Left ventricle myocardium superior (tissue), 1 donor: Measurements from ENCODE around the gene PARD3B. TPM values are rescaled to one million over a fixed set of nuclear protein-coding genes. Genes with fewer than 3 reads are reported as not detected.
A peak's percentile ranks its signal among the peaks of the same experiment; 100 is the strongest.

Experiments used
- ATAC-seq: fragments of 200-7000 bp; cut with Tn5 transposase; one replicate; pipeline ENCODE4 v1.9.1; 2020; ENCODE audit warnings: mild to moderate bottlenecking, moderate library complexity
- DNase-seq: peaks from one replicate; pipeline ENCODE4 v3.0.0-alpha.2; 2020
- intact Hi-C: fragments of 100-400 bp; cut with micrococcal nuclease; formaldehyde crosslinking; loops from one replicate; pipeline ENCODE4 v1.11.0; 2022
- total RNA-seq: library from RNA; stranded (reverse); fragmentation: NEBNext Ultra II Directional; extraction: Animal tissue kit (Norgen Biotek cat#: 25700); gene quantifications from one replicate; pipeline ENCODE4 v1.2.1, GENCODE V29; 2021
- donor health status: DM: no; HTN: yes; CAD: no; lungs with severe emphysema.

PARD3B gene
- total RNA-seq, 1 donor from 2014 or later, result 6.5 TPM

GRCh38 chr2:205501826-205502225 lies 956.6 kb downstream of the PARD3B start:
- ATAC-seq (no peak), DNase-seq (no peak)
- intact Hi-C loops, result no loop called here

GRCh38 chr2:205505371-205505770 lies 960.1 kb downstream of the PARD3B start:
- no peak for DNase-seq

GRCh38 chr2:205509655-205510054 lies 964.4 kb downstream of the PARD3B start:
- DNase-seq (no peak), ATAC-seq (no peak)
- intact Hi-C loops, result no loop called here

More at GRCh38 chr2:205505371-205505770, 960.1 kb downstream of the PARD3B start:
- intact Hi-C loops, result no loop called here
- ATAC-seq, result no peak

- no peak for ATAC-seq
- no peak for DNase-seq
- intact Hi-C loops, result no loop called here
Measured at GRCh38 chr2:205510345-205510744, 965.1 kb downstream of the PARD3B start.

- intact Hi-C loops, result no loop called here
- ATAC-seq, result no peak
- no peak for DNase-seq
Measured at GRCh38 chr2:205511221-205511620, 965.9 kb downstream of the PARD3B start.

- intact Hi-C loops, result no loop called here
- no peak for DNase-seq
Measured at GRCh38 chr2:205511641-205512040, 966.4 kb downstream of the PARD3B start.

GRCh38 chr2:205520311-205520710 lies 975.0 kb downstream of the PARD3B start:
- DNase-seq (no peak), ATAC-seq (no peak)
- intact Hi-C loops, result no loop called here

More at GRCh38 chr2:205511641-205512040, 966.4 kb downstream of the PARD3B start:
- ATAC-seq, result no peak

GRCh38 chr2:205524656-205525055 lies 979.4 kb downstream of the PARD3B start:
- intact Hi-C loops, result no loop called here
- no peak for DNase-seq
- no peak for ATAC-seq

- intact Hi-C loops, result no loop called here
- ATAC-seq (no peak), DNase-seq (no peak)
Measured at GRCh38 chr2:205527801-205528200, 982.5 kb downstream of the PARD3B start.

GRCh38 chr2:205531072-205531471 lies 985.8 kb downstream of the PARD3B start:
- DNase-seq (no peak), ATAC-seq (no peak)
- intact Hi-C loops, result no loop called here

- DNase-seq (no peak), ATAC-seq (no peak)
- intact Hi-C loops, result no loop called here
Measured at GRCh38 chr2:205531489-205532148, 986.3 kb downstream of the PARD3B start.

GRCh38 chr2:205535001-205535400 lies 989.7 kb downstream of the PARD3B start:
- DNase-seq (no peak), ATAC-seq (no peak)
- intact Hi-C loops, result no loop called here

GRCh38 chr2:205539603-205540002 lies 994.3 kb downstream of the PARD3B start:
- intact Hi-C loops, result no loop called here
- no peak for ATAC-seq
- no peak for DNase-seq

- no peak for ATAC-seq
- DNase-seq, result no peak
- intact Hi-C loops, result no loop called here
Measured at GRCh38 chr2:205540036-205540435, 994.8 kb downstream of the PARD3B start.

GRCh38 chr2:205543262-205543843 lies 998.1 kb downstream of the PARD3B start:
- ATAC-seq (no peak), DNase-seq (no peak)
- intact Hi-C loops, result no loop called here

- no peak for ATAC-seq
- no peak for DNase-seq
- intact Hi-C loops, result no loop called here
Measured at GRCh38 chr2:205543937-205544702, 998.8 kb downstream of the PARD3B start.

- ATAC-seq (peak; percentile 23), DNase-seq (no peak)
- intact Hi-C loops, result no loop called here
Measured at GRCh38 chr2:205545971-205546816, 1000.9 kb downstream of the PARD3B start.

GRCh38 chr2:205555566-205556230 lies 1010.4 kb downstream of the PARD3B start:
- intact Hi-C loops, result no loop called here
- no peak for DNase-seq
- ATAC-seq, result no peak

GRCh38 chr2:205556357-205556756 lies 1011.1 kb downstream of the PARD3B start:
- intact Hi-C loops, result no loop called here
- ATAC-seq, result no peak
- no peak for DNase-seq
